ENCODE results near the gene STK32B.

- TF ChIP-seq POLR2A (IDR thresholded peaks at IDR 0.05), result no peak
- TF ChIP-seq CTCF (IDR thresholded peaks at IDR 0.05), result no peak
Observed at GRCh38 chr4:5045097-5045496, 6.2 kb upstream of the STK32B start.
